OCI-M2 (cell line): Measurements from ENCODE around the gene IL24.

Source experiments
- DNase-seq: peaks from one replicate; lab custom pipeline; 2025; ENCODE audit not compliant: unreplicated experiment; lab: John Stamatoyannopoulos, UW

Gene IL24

GRCh38 chr1:206878456-206878855 is 18.8 kb upstream of the IL24 start:
- no peak for DNase-seq

GRCh38 chr1:206880314-206880713 is 16.9 kb upstream of the IL24 start:
- DNase-seq, result no peak

GRCh38 chr1:206882555-206882954 is 14.7 kb upstream of the IL24 start:
- no peak for DNase-seq

- DNase-seq, result no peak
Observed at GRCh38 chr1:206883160-206883559, 14.1 kb upstream of the IL24 start.

GRCh38 chr1:206883876-206884275 is 13.4 kb upstream of the IL24 start:
- DNase-seq, result no peak

- no peak for DNase-seq
Observed at GRCh38 chr1:206885341-206886060, 11.7 kb upstream of the IL24 start.

- DNase-seq, result no peak
Observed at GRCh38 chr1:206886831-206887230, 10.4 kb upstream of the IL24 start.

- DNase-seq, result no peak
Observed at GRCh38 chr1:206887701-206888100, 9.5 kb upstream of the IL24 start.

- no peak for DNase-seq
Observed at GRCh38 chr1:206890125-206891060, 6.8 kb upstream of the IL24 start.

- no peak for DNase-seq
Observed at GRCh38 chr1:206891412-206891811, 5.8 kb upstream of the IL24 start.

GRCh38 chr1:206892351-206892984 is 4.8 kb upstream of the IL24 start:
- no peak for DNase-seq

- no peak for DNase-seq
Observed at GRCh38 chr1:206893380-206893779, 3.9 kb upstream of the IL24 start.

- no peak for DNase-seq
Observed at GRCh38 chr1:206895325-206895724, 1.9 kb upstream of the IL24 start.

- no peak for DNase-seq
Observed at GRCh38 chr1:206895837-206896242, 1.4 kb upstream of the IL24 start.

- no peak for DNase-seq
Observed at GRCh38 chr1:206896261-206896660, 982 bp upstream of the IL24 start.

GRCh38 chr1:206898089-206898914 is 1.1 kb downstream of the IL24 start:
- no peak for DNase-seq

- no peak for DNase-seq
Observed at GRCh38 chr1:206898915-206899431, 1.7 kb downstream of the IL24 start.

- no peak for DNase-seq
Observed at GRCh38 chr1:206899717-206900116, 2.5 kb downstream of the IL24 start.

GRCh38 chr1:206900149-206900548 is 2.9 kb downstream of the IL24 start:
- DNase-seq, result no peak

GRCh38 chr1:206901944-206902343 is 4.7 kb downstream of the IL24 start:
- no peak for DNase-seq

GRCh38 chr1:206902702-206903101 is 5.5 kb downstream of the IL24 start:
- no peak for DNase-seq
